Thymus (tissue), 2 donors: ENCODE results near the gene ABCD1. TPM values are rescaled to one million over a fixed set of nuclear protein-coding genes. Genes with fewer than 3 reads are reported as not detected.

Experiments
- polyA plus RNA-seq: library from polyadenylated mRNA; stranded (reverse); fragments of 200-250 nt; gene quantifications from one replicate; pipeline ENCODE4 v1.2.3, GENCODE V29; 2013
- total RNA-seq: library from RNA; stranded (reverse); fragments of 120-200 nt; gene quantifications from one replicate; pipeline ENCODE4 v1.2.4, GENCODE V29; 2013
- donor health status: healthy.

The ABCD1 gene
- total and polyA plus RNA-seq, 2 donors, result 4.7 to 6.8 TPM

Other genes starting within 250 kb of the ABCD1 start
- 3.4 TPM for gene BGN, start 229.9 kb upstream of the ABCD1 start, total RNA-seq
- 21.6 TPM for gene BGN, start 229.9 kb upstream of the ABCD1 start, polyA plus RNA-seq
- gene ATP2B3, start 207.2 kb upstream of the ABCD1 start, total RNA-seq, result 0.09 TPM
- gene ATP2B3, start 207.2 kb upstream of the ABCD1 start, polyA plus RNA-seq, result 0.02 TPM
- gene CCNQ, start 125.7 kb upstream of the ABCD1 start, total RNA-seq, result 21.1 TPM
- 28.4 TPM for gene CCNQ, start 125.7 kb upstream of the ABCD1 start, polyA plus RNA-seq
- gene DUSP9, start 77.7 kb upstream of the ABCD1 start, total RNA-seq, result 1.7 TPM
- gene DUSP9, start 77.7 kb upstream of the ABCD1 start, polyA plus RNA-seq, result 0.07 TPM
- 8.2 TPM for gene PNCK, start 51.0 kb upstream of the ABCD1 start, total RNA-seq
- gene PNCK, start 51.0 kb upstream of the ABCD1 start, polyA plus RNA-seq, result 2.4 TPM
- gene SLC6A8, start 36.9 kb upstream of the ABCD1 start, total RNA-seq, result 5.5 TPM
- 18.2 TPM for gene SLC6A8, start 36.9 kb upstream of the ABCD1 start, polyA plus RNA-seq
- gene BCAP31, start 469 bp upstream of the ABCD1 start, total RNA-seq, result 71.9 TPM
- gene BCAP31, start 469 bp upstream of the ABCD1 start, polyA plus RNA-seq, result 114 TPM
- gene PLXNB3, start 39.4 kb downstream of the ABCD1 start, total RNA-seq, result 0.14 TPM
- gene PLXNB3, start 39.4 kb downstream of the ABCD1 start, polyA plus RNA-seq, result 0.71 TPM
- 0.61 TPM for gene SRPK3, start 56.2 kb downstream of the ABCD1 start, total RNA-seq
- gene SRPK3, start 56.2 kb downstream of the ABCD1 start, polyA plus RNA-seq, result 0.75 TPM
- gene IDH3G, start 69.5 kb downstream of the ABCD1 start, total RNA-seq, result 37.5 TPM
- gene IDH3G, start 69.5 kb downstream of the ABCD1 start, polyA plus RNA-seq, result 39.2 TPM
- 257 TPM for gene SSR4, start 69.8 kb downstream of the ABCD1 start, total RNA-seq
- 328 TPM for gene SSR4, start 69.8 kb downstream of the ABCD1 start, polyA plus RNA-seq
- gene PDZD4, start 105.7 kb downstream of the ABCD1 start, total RNA-seq, result 0.61 TPM
- gene PDZD4, start 105.7 kb downstream of the ABCD1 start, polyA plus RNA-seq, result 7.9 TPM
- 0.28 TPM for gene L1CAM, start 161.3 kb downstream of the ABCD1 start, total RNA-seq
- gene L1CAM, start 161.3 kb downstream of the ABCD1 start, polyA plus RNA-seq, result 0.64 TPM
- gene AVPR2, start 179.8 kb downstream of the ABCD1 start, total RNA-seq, result 0.24 TPM
- 1.8 TPM for gene AVPR2, start 179.8 kb downstream of the ABCD1 start, polyA plus RNA-seq
- 139 TPM for gene ARHGAP4, start 201.4 kb downstream of the ABCD1 start, total RNA-seq
- 481 TPM for gene ARHGAP4, start 201.4 kb downstream of the ABCD1 start, polyA plus RNA-seq
- gene NAA10, start 210.2 kb downstream of the ABCD1 start, total RNA-seq, result 41.3 TPM
- gene NAA10, start 210.2 kb downstream of the ABCD1 start, polyA plus RNA-seq, result 94.7 TPM
- gene RENBP, start 219.8 kb downstream of the ABCD1 start, total RNA-seq, result 9.3 TPM
- 18.3 TPM for gene RENBP, start 219.8 kb downstream of the ABCD1 start, polyA plus RNA-seq
- gene HCFC1, start 247.0 kb downstream of the ABCD1 start, total RNA-seq, result 12.7 TPM
- 21.9 TPM for gene HCFC1, start 247.0 kb downstream of the ABCD1 start, polyA plus RNA-seq
- gene TMEM187, start 247.9 kb downstream of the ABCD1 start, total RNA-seq, result 5.9 TPM
- gene TMEM187, start 247.9 kb downstream of the ABCD1 start, polyA plus RNA-seq, result 6.9 TPM